CD4-positive, alpha-beta T cell (primary cell): Measurements from ENCODE around the gene SLC22A3. TPM values are rescaled to one million over a fixed set of nuclear protein-coding genes. Genes with fewer than 3 reads are reported as not detected.

Source experiments
- ATAC-seq: fragments of 200-7000 bp; cut with Tn5 transposase; one replicate; pipeline ENCODE4 v1.10.0; 2022; ENCODE audit warnings: mild to moderate bottlenecking; ENCODE audit not compliant: poor library complexity
- CTCF ChIA-PET: fragments of 350-600 bp; sonication (Branson Sonifier 250); formaldehyde crosslinking; loops from one replicate; lab custom pipeline; 2021; ENCODE audit warnings: antibody characterized with exemption, inconsistent platforms; lab: Charles Lee
- POLR2A ChIA-PET: fragments of 350-600 bp; sonication (Branson Sonifier 250); formaldehyde crosslinking; loops from one replicate; lab custom pipeline; 2021; ENCODE audit warnings: antibody characterized with exemption, inconsistent platforms; lab: Charles Lee
- DNase-seq, 14 experiments: peaks; one replicate each; pipeline ENCODE4 v3.0.0-alpha.2; 2013 to 2020; ENCODE audit warnings: mixed read lengths in 2 of 14
- H3K27ac ChIP-seq, 2 donors: one replicate each; pipeline versions ENCODE4 v1.5.1 to v1.7.0; 2013; ENCODE audit warnings: low read length in 2 of 2, low read depth in 1 of 2, mild to moderate bottlenecking in 1 of 2
- H3K27me3 ChIP-seq, 2 experiments: 1 replicate in 1 of 2; 2 replicates in 1 of 2; pipeline versions ENCODE4 v1.6.1 to v1.7.0; 2013; ENCODE audit warnings: low read length in 2 of 2, control low read depth in 1 of 2, mild to moderate bottlenecking in 1 of 2, moderate library complexity in 1 of 2; ENCODE audit not compliant: insufficient read depth in 2 of 2, control insufficient read depth in 1 of 2
- H3K36me3 ChIP-seq: one replicate; pipeline ENCODE4 v1.6.1; 2013; ENCODE audit warnings: low read length, control low read depth; ENCODE audit not compliant: insufficient read depth
- H3K4me1 ChIP-seq: one replicate; pipeline ENCODE4 v1.6.1; 2013; ENCODE audit warnings: low read length, control low read depth; ENCODE audit not compliant: insufficient read depth
- H3K4me3 ChIP-seq: one replicate; pipeline ENCODE4 v1.5.1; 2013; ENCODE audit warnings: mild to moderate bottlenecking, low read length, moderate library complexity
- H3K9me3 ChIP-seq, 2 experiments: 1 replicate in 1 of 2; 2 replicates in 1 of 2; pipeline versions ENCODE4 v1.6.1 to v1.7.0; 2013; ENCODE audit warnings: low read length in 2 of 2, mild to moderate bottlenecking in 2 of 2, control low read depth in 1 of 2, moderate library complexity in 1 of 2; ENCODE audit not compliant: control insufficient read depth in 1 of 2, insufficient read depth in 1 of 2
- H3K27ac Mint-ChIP-seq: one replicate; pipeline ENCODE4 v1.8.0; 2020; ENCODE audit warnings: mixed read lengths
- H3K27me3 Mint-ChIP-seq: one replicate; pipeline ENCODE4 v1.8.0; 2021; ENCODE audit warnings: mixed read lengths
- H3K36me3 Mint-ChIP-seq: one replicate; pipeline ENCODE4 v1.8.0; 2021; ENCODE audit warnings: low read depth, mixed read lengths
- H3K4me1 Mint-ChIP-seq: one replicate; pipeline ENCODE4 v1.8.0; 2021; ENCODE audit warnings: low read depth, mixed read lengths
- H3K4me3 Mint-ChIP-seq: one replicate; pipeline ENCODE4 v1.8.0; 2020; ENCODE audit warnings: mild to moderate bottlenecking, mixed read lengths
- H3K9me3 Mint-ChIP-seq: one replicate; pipeline ENCODE4 v1.8.0; 2020; ENCODE audit warnings: mixed read lengths
- CTCF ChIP-seq: fragments of 200-600 bp; IDR thresholded peaks from one replicate; pipeline ENCODE4 v1.8.0; 2022; ENCODE audit warnings: antibody characterized with exemption, mild to moderate bottlenecking
- intact Hi-C, 2 experiments: fragments of 100-400 bp; cut with DNase I in 1 of 2; cut with micrococcal nuclease in 1 of 2; formaldehyde crosslinking; loops; one replicate each; pipeline versions ENCODE4 v1.15.1 to v1.9.0; 2023 to 2025; cut with DNase I, micrococcal nuclease
- polyA plus RNA-seq, 2 donors: library from polyadenylated mRNA; unstranded; fragments of 120-200 nt; gene quantifications; one replicate each; pipeline ENCODE4 v1.2.1, GENCODE V29; 2013
- total RNA-seq, 174 experiments: library from RNA in 2 of 174; stranded (reverse) in 2 of 174; gene quantifications; one replicate each; pipeline ENCODE4 v1.2.3 and lab custom pipeline; 2021 to 2026

SLC22A3 gene
- total RNA-seq (not detected), total RNA-seq (lab: John Stamatoyannopoulos, UW) (0 to 1.2 (median 0.07) reads per million in 172 experiments)
- 0.11 TPM for polyA plus RNA-seq (2013, experiment 1 of 2)
- 0.46 TPM for polyA plus RNA-seq (2013, experiment 2 of 2)

- H3K27me3 Mint-ChIP-seq, result peaks cover 72% of the 10 kb centered on the region
- H3K9me3 Mint-ChIP-seq, result no peaks in the 10 kb centered on the region
- Histone ChIP-seq H3K4me3 (peak within 1 kb of the TSS; percentile 16), H3K36me3 (no peaks in the 10 kb centered on the region), H3K9me3 (no peaks in the 10 kb centered on the region), H3K4me1 (peaks cover 5% of the 10 kb centered on the region), H3K27me3 (peaks cover 19 to 68% of the 10 kb centered on the region in 2 experiments), H3K27ac (no peak within 1 kb of the TSS)
- H3K36me3 Mint-ChIP-seq, result no peaks in the 10 kb centered on the region
- no peak for TF ChIP-seq CTCF
- peak within 1 kb of the TSS; percentile 14 for H3K4me3 Mint-ChIP-seq
- ChIA-PET CTCF (no interaction called here), POLR2A (no interaction called here)
- intact Hi-C loops, result no loop called here
- DNase-seq (no peak), ATAC-seq (no peak)
- peaks cover 4% of the 10 kb centered on the region for H3K4me1 Mint-ChIP-seq
- no peak within 1 kb of the TSS for H3K27ac Mint-ChIP-seq
Measured at GRCh38 chr6:160348223-160349019, at the start of gene SLC22A3. Gene SLC22A3 (plus strand): TSS chr6:160348378. CDS start chr6:160348420, 42 bp downstream.

- H3K27me3 Mint-ChIP-seq, result peaks cover 17% of the 10 kb centered on the region
- no peak overlapping the region for H3K4me3 Mint-ChIP-seq
- intact Hi-C loops, result no loop called here
- H3K9me3 ChIP-seq, result no peaks in the 10 kb centered on the region
- no peak for TF ChIP-seq CTCF
- H3K9me3 Mint-ChIP-seq, result no peaks in the 10 kb centered on the region
- H3K27ac Mint-ChIP-seq, result no peak overlapping the region
- H3K4me1 ChIP-seq, result no peaks in the 10 kb centered on the region
- H3K27ac ChIP-seq, result no peak overlapping the region
- POLR2A ChIA-PET, result no interaction called here
- H3K4me3 ChIP-seq, result no peak overlapping the region
- CTCF ChIA-PET, result no interaction called here
- H3K27me3 ChIP-seq, result peaks cover 0 to 2% of the 10 kb centered on the region in 2 experiments
- no peaks in the 10 kb centered on the region for H3K4me1 Mint-ChIP-seq
- ATAC-seq (no peak), DNase-seq (no peak)
- no peaks in the 10 kb centered on the region for H3K36me3 Mint-ChIP-seq
- H3K36me3 ChIP-seq, result no peaks in the 10 kb centered on the region
Measured at GRCh38 chr6:160299559-160299958, 48.6 kb upstream of the SLC22A3 start.

GRCh38 chr6:160300076-160300695 is 48.0 kb upstream of the SLC22A3 start:
- H3K4me1 ChIP-seq, result no peaks in the 10 kb centered on the region
- Mint-ChIP-seq H3K27ac (no peak overlapping the region), H3K4me1 (no peaks in the 10 kb centered on the region), H3K27me3 (peaks cover 15% of the 10 kb centered on the region), H3K36me3 (no peaks in the 10 kb centered on the region), H3K4me3 (no peak overlapping the region), H3K9me3 (no peaks in the 10 kb centered on the region)
- no peaks in the 10 kb centered on the region for H3K36me3 ChIP-seq
- intact Hi-C loops, result no loop called here
- no peaks in the 10 kb centered on the region for H3K27me3 ChIP-seq
- H3K9me3 ChIP-seq, result no peaks in the 10 kb centered on the region
- no peak overlapping the region for H3K4me3 ChIP-seq
- ChIA-PET POLR2A (no interaction called here), CTCF (no interaction called here)
- no peak for DNase-seq
- H3K27ac ChIP-seq, result no peak overlapping the region
- no peak for ATAC-seq
- no peak for TF ChIP-seq CTCF
